GM23248 (cell line): Measurements from ENCODE around the gene CLMP. TPM values are rescaled to one million over a fixed set of nuclear protein-coding genes. Genes with fewer than 3 reads are reported as not detected.

Source experiments
- DNase-seq: peaks from one replicate; pipeline ENCODE4 v3.0.0-alpha.2; 2015
- H2AFZ ChIP-seq: fragments of 200-600 bp; sonication (generic); 2 replicates; pipeline ENCODE4 v1.6.1; 2016; ENCODE audit warnings: antibody characterized with exemption
- H3F3A ChIP-seq: fragments of 200-600 bp; sonication (generic); 2 replicates; pipeline ENCODE4 v1.6.1; 2016; ENCODE audit warnings: mild to moderate bottlenecking, antibody characterized with exemption, mixed run types; ENCODE audit not compliant: insufficient read depth
- H3K27ac ChIP-seq: fragments of 200-600 bp; sonication (generic); 2 replicates; pipeline ENCODE4 v1.5.1; 2016; ENCODE audit warnings: mild to moderate bottlenecking
- H3K27me3 ChIP-seq: fragments of 200-600 bp; sonication (generic); replicated peaks from 2 replicates; pipeline ENCODE4 v1.6.1; 2016; ENCODE audit warnings: mild to moderate bottlenecking; ENCODE audit not compliant: insufficient read depth
- H3K36me3 ChIP-seq: fragments of 200-600 bp; sonication (generic); 2 replicates; pipeline ENCODE4 v1.6.1; 2016; ENCODE audit warnings: low read depth, mild to moderate bottlenecking
- H3K4me1 ChIP-seq: fragments of 200-600 bp; sonication (generic); 2 replicates; pipeline ENCODE4 v1.6.1; 2016; ENCODE audit warnings: mild to moderate bottlenecking; ENCODE audit not compliant: insufficient read depth
- H3K4me2 ChIP-seq: fragments of 200-600 bp; sonication (generic); one replicate; pipeline ENCODE4 v1.6.1; 2016; ENCODE audit warnings: mild to moderate bottlenecking; ENCODE audit not compliant: unreplicated experiment
- H3K4me3 ChIP-seq: fragments of 200-600 bp; sonication (generic); 2 replicates; pipeline ENCODE4 v1.5.1; 2016; ENCODE audit warnings: mild to moderate bottlenecking
- H3K79me2 ChIP-seq: fragments of 200-600 bp; sonication (generic); 2 replicates; pipeline ENCODE4 v1.6.1; 2016; ENCODE audit warnings: mild to moderate bottlenecking; ENCODE audit not compliant: insufficient read depth
- H3K9ac ChIP-seq: fragments of 200-600 bp; sonication (generic); 2 replicates; pipeline ENCODE4 v1.6.1; 2016; ENCODE audit warnings: mild to moderate bottlenecking
- H3K9me2 ChIP-seq: fragments of 200-600 bp; sonication (generic); 2 replicates; pipeline ENCODE4 v1.6.1; 2016; ENCODE audit warnings: mixed run types, mild to moderate bottlenecking, moderate library complexity; ENCODE audit not compliant: insufficient read depth
- H3K9me3 ChIP-seq: fragments of 200-600 bp; sonication (generic); one replicate; pipeline ENCODE4 v1.6.1; 2017; ENCODE audit warnings: low read depth
- H4K20me1 ChIP-seq: fragments of 200-600 bp; sonication (generic); 2 replicates; pipeline ENCODE4 v1.6.0; 2016; ENCODE audit not compliant: insufficient read depth
- EZH2 ChIP-seq: fragments of 200-600 bp; sonication (generic); IDR thresholded peaks from 2 replicates; pipeline ENCODE4 v1.6.1; 2018; ENCODE audit warnings: antibody characterized with exemption, mild to moderate bottlenecking; ENCODE audit not compliant: insufficient read depth, poor library complexity, severe bottlenecking
- EZH2phosphoT487 ChIP-seq: fragments of 200-600 bp; sonication (generic); IDR thresholded peaks from 2 replicates; pipeline ENCODE4 v1.6.1; 2018; ENCODE audit warnings: antibody characterized with exemption, moderate library complexity, mild to moderate bottlenecking, low read depth; ENCODE audit not compliant: insufficient read depth
- WGBS, 2 experiments: methylation state at CpG; one replicate each; pipeline ENCODE4 v1.1.6; 2015 to 2017; ENCODE audit warnings: low lambda C conversion rate in 2 of 2, low coverage in 1 of 2; ENCODE audit errors: missing lambda C conversion rate in 2 of 2; 5-methylcytosine and 5-hydroxymethylcytosine counted together
- in situ Hi-C: fragments of 300-500 bp; cut with MboI; formaldehyde crosslinking; loops from 2 replicates; pipeline ENCODE4 v1.15.0; 2020
- polyA plus RNA-seq: library from polyadenylated mRNA; unstranded; fragments of >200 nt; fragmentation: Nextera tagmentation; extraction: Ambion mirVana; gene quantifications from 2 replicates; pipeline ENCODE4 v1.2.1, GENCODE V29; 2016
- total RNA-seq: library from RNA; depleted of rRNA; stranded (reverse); fragments of >200 nt; shearing (Covaris generic); gene quantifications from 2 replicates; pipeline ENCODE4 v1.2.3, GENCODE V29; 2014

Gene CLMP
- total and polyA plus RNA-seq, 2 experiments from 2014 or later: 166 to 215 TPM

GRCh38 chr11:123129920-123130319, 65.1 kb downstream of the CLMP start:
- no peaks in the 10 kb centered on the region for H4K20me1 ChIP-seq
- H3K4me1 ChIP-seq: peaks cover 65% of the 10 kb centered on the region
- peak overlapping the region; percentile 83 for H3K4me2 ChIP-seq
- peaks cover 79% of the 10 kb centered on the region for H3F3A ChIP-seq
- no peaks in the 10 kb centered on the region for H3K9me3 ChIP-seq
- 2% methylated on average over 3 of the region's 3 CpGs for WGBS, 2 experiments
- in situ Hi-C loops: no loop called here
- H3K36me3 ChIP-seq: peaks cover 27% of the 10 kb centered on the region
- peak overlapping the region; percentile 74 for H3K9ac ChIP-seq
- no peaks in the 10 kb centered on the region for H3K9me2 ChIP-seq
- peak; percentile 85 for DNase-seq
- peak overlapping the region; percentile 47; the same call in 1 of the 2 replicates for H3K4me3 ChIP-seq
- TF ChIP-seq EZH2 (no peak), EZH2phosphoT487 (no peak)
- H3K79me2 ChIP-seq: peaks cover 87% of the 10 kb centered on the region
- no peaks in the 10 kb centered on the region for H3K27me3 ChIP-seq
- H2AFZ ChIP-seq: no peak overlapping the region
- peak overlapping the region; percentile 95 for H3K27ac ChIP-seq

DNA sequence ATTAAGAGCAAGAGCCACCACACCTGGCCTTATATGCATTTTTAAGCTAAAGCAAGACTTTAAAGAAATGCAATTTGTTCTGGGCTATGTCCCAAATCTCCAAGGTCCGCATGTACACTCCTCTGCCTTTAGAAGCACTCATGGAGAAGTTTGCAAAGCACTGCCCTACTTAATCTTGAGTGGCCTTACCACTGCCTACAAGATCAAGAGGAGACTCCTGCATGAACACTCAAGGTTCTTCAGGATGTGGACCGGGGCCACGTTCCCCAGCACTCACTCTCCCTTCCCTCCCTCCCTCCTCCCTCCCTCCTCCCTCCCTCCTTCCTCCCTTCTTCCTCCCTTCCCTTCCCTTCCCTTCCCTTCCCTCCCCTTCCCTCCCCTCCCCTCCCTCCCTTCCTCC, 69.9 kb downstream of the CLMP start:
- 90 to 100% methylated on average over 1 to 3 of the region's 3 CpGs for WGBS, 2 experiments
- Histone ChIP-seq H3K79me2 (peaks cover 89% of the 10 kb centered on the region), H3K27me3 (no peaks in the 10 kb centered on the region), H3K4me1 (peaks cover 36% of the 10 kb centered on the region), H4K20me1 (no peaks in the 10 kb centered on the region), H2AFZ (no peak overlapping the region), H3K9me3 (no peaks in the 10 kb centered on the region), H3K9me2 (no peaks in the 10 kb centered on the region), H3K4me2 (no peak overlapping the region), H3K4me3 (no peak overlapping the region), H3F3A (peaks cover 80% of the 10 kb centered on the region), H3K27ac (peak overlapping the region; percentile 93; the same call in 1 of the 2 replicates), H3K36me3 (peaks cover 42% of the 10 kb centered on the region), H3K9ac (no peak overlapping the region)
- no peak for DNase-seq
- in situ Hi-C loops: no loop called here
- TF ChIP-seq EZH2 (no peak), EZH2phosphoT487 (no peak)

DNA sequence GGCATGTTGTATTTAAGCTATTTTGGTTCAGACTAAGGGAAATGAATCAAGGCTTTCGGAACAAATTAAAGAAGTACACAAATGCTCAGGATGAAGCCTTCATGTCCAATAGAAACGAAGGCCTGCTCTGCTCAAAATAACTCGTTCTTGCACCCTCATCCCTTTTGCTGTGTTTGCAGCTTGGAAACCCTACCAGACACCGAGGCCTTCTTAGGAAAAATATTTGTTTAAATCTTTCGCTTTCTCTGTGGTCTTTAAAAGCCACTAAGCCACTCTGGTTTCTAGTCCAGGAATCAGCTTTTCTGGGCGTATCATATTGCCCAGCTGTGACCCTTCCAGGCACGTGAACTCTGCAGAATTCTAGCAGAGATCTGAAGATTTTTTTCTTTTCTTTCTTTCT, 72.2 kb downstream of the CLMP start:
- Histone ChIP-seq H4K20me1 (no peaks in the 10 kb centered on the region), H3K27ac (peak overlapping the region; percentile 93), H3K36me3 (peaks cover 33% of the 10 kb centered on the region), H3K4me3 (0 out of 2 replicates have a peak overlapping the region, but pooled peaks have one; percentile 6), H3K4me1 (peaks cover 38% of the 10 kb centered on the region), H3K9me2 (no peaks in the 10 kb centered on the region), H3K4me2 (peak overlapping the region; percentile 25), H3K27me3 (no peaks in the 10 kb centered on the region), H3K79me2 (peaks cover 89% of the 10 kb centered on the region), H3F3A (peaks cover 81% of the 10 kb centered on the region), H2AFZ (no peak overlapping the region), H3K9ac (peak overlapping the region; percentile 57), H3K9me3 (no peaks in the 10 kb centered on the region)
- TF ChIP-seq EZH2phosphoT487 (no peak), EZH2 (no peak)
- DNase-seq: no peak
- in situ Hi-C loops: no loop called here
- 44 to 52% methylated on average over 7 of the region's 7 CpGs for WGBS, 2 experiments

DNA sequence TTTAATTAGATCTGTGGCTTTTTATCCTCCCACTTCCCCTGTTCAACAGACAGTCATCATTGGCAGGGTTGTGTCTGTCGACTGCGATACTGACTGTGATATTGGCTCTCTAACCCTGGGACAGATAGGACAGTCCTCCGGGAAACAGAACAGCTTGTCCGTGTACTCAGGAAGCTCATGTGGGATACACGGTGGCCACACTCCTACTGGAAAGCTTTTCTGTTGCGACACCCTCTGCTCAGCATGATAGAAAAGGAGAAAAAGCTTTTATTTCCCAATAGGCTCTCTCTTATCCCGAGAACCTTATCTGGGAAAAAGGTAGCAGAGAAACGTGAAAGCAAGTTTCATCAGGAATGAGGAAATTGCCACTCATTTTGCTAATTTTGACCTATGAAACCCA, 72.7 kb downstream of the CLMP start:
- in situ Hi-C loops: no loop called here
- no peaks in the 10 kb centered on the region for H3K9me2 ChIP-seq
- DNase-seq: peak; percentile 77
- peaks cover 43% of the 10 kb centered on the region for H3K4me1 ChIP-seq
- peaks cover 89% of the 10 kb centered on the region for H3K79me2 ChIP-seq
- no peaks in the 10 kb centered on the region for H3K9me3 ChIP-seq
- H3F3A ChIP-seq: peaks cover 81% of the 10 kb centered on the region
- H4K20me1 ChIP-seq: no peaks in the 10 kb centered on the region
- H3K9ac ChIP-seq: peak overlapping the region; percentile 57
- H3K27ac ChIP-seq: peak overlapping the region; percentile 93
- H3K4me3 ChIP-seq: 0 out of 2 replicates have a peak overlapping the region, but pooled peaks have one; percentile 6
- H3K4me2 ChIP-seq: peak overlapping the region; percentile 25
- TF ChIP-seq EZH2phosphoT487: no peak
- TF ChIP-seq EZH2: no peak
- peaks cover 29% of the 10 kb centered on the region for H3K36me3 ChIP-seq
- 0 out of 2 replicates have a peak overlapping the region, but pooled peaks have one; percentile 6 for H2AFZ ChIP-seq
- 28 to 33% methylated on average over 8 of the region's 8 CpGs for WGBS, 2 experiments
- no peaks in the 10 kb centered on the region for H3K27me3 ChIP-seq

GRCh38 chr11:123116486-123116885, 78.6 kb downstream of the CLMP start:
- Histone ChIP-seq H2AFZ (no peak overlapping the region), H3K27me3 (no peaks in the 10 kb centered on the region), H3K36me3 (peaks cover 25% of the 10 kb centered on the region), H3K27ac (peak overlapping the region; percentile 93), H4K20me1 (no peaks in the 10 kb centered on the region), H3K9me2 (no peaks in the 10 kb centered on the region), H3K9ac (no peak overlapping the region), H3K4me3 (no peak overlapping the region), H3K79me2 (peaks cover 89% of the 10 kb centered on the region), H3K9me3 (no peaks in the 10 kb centered on the region), H3K4me2 (no peak overlapping the region), H3F3A (peaks cover 80% of the 10 kb centered on the region), H3K4me1 (peaks cover 29% of the 10 kb centered on the region)
- 97 to 98% methylated on average over 2 of the region's 2 CpGs for WGBS, 2 experiments
- no peak for TF ChIP-seq EZH2
- TF ChIP-seq EZH2phosphoT487: no peak
- in situ Hi-C loops: no loop called here
- DNase-seq: no peak
